Kidney (tissue), 14 donors: ENCODE results near the gene MYRIP. TPM values are rescaled to one million over a fixed set of nuclear protein-coding genes. Genes with fewer than 3 reads are reported as not detected.
"Not testable (repeated sequence)": the region's sequence is repeated elsewhere in the genome, so short reads cannot be mapped to it uniquely, and the experiment has no call there.

ENCODE experiments used
- DNase-seq, 5 donors: peaks; one replicate each; pipeline ENCODE4 v3.0.0-alpha.2; 2013 to 2020
- FAIRE-seq: peaks from 2 replicates; lab custom pipeline; 2012; peaks lifted over from hg19 to GRCh38; lab: Jason Lieb, UNC
- H3K27ac ChIP-seq, 2 donors: one replicate each; pipeline ENCODE4 v1.7.0; 2013; ENCODE audit warnings: low read depth in 2 of 2, low read length in 2 of 2, inconsistent platforms in 1 of 2
- H3K27me3 ChIP-seq: one replicate; pipeline ENCODE4 v1.7.1; 2013; ENCODE audit warnings: low read length, inconsistent platforms; ENCODE audit not compliant: control insufficient read depth, insufficient read depth
- H3K36me3 ChIP-seq, 3 donors: one replicate each; pipeline versions ENCODE4 v1.7.0 to v1.7.1; 2013; ENCODE audit warnings: low read length in 3 of 3, control low read depth in 1 of 3, inconsistent platforms in 1 of 3; ENCODE audit not compliant: insufficient read depth in 3 of 3, control insufficient read depth in 2 of 3
- H3K4me1 ChIP-seq, 3 donors: one replicate each; pipeline versions ENCODE4 v1.7.0 to v1.7.1; 2013; ENCODE audit warnings: low read length in 3 of 3, inconsistent platforms in 1 of 3, low read depth in 1 of 3; ENCODE audit not compliant: control insufficient read depth in 2 of 3, insufficient read depth in 2 of 3
- H3K4me3 ChIP-seq, 3 donors: one replicate each; pipeline versions ENCODE4 v1.7.0 to v1.8.1; 2013; ENCODE audit warnings: low read length in 3 of 3, control low read depth in 1 of 3, inconsistent platforms in 1 of 3
- H3K9ac ChIP-seq, 3 donors: one replicate each; pipeline versions ENCODE4 v1.7.0 to v1.7.1; 2013; ENCODE audit warnings: low read length in 3 of 3, control low read depth in 1 of 3, inconsistent platforms in 1 of 3
- H3K9me3 ChIP-seq, 3 donors: one replicate each; pipeline versions ENCODE4 v1.7.0 to v1.7.1; 2013; ENCODE audit warnings: low read length in 3 of 3, control low read depth in 1 of 3, inconsistent platforms in 1 of 3; ENCODE audit not compliant: control insufficient read depth in 2 of 3, insufficient read depth in 1 of 3
- CTCF ChIP-seq: IDR thresholded peaks from 3 replicates; pipeline ENCODE4 v1.5.1; 2012; ENCODE audit warnings: mild to moderate bottlenecking, moderate library complexity, borderline replicate concordance; ENCODE audit not compliant: insufficient read depth; ENCODE audit errors: extremely low read depth
- intact Hi-C: fragments of 100-400 bp; cut with DNase I; formaldehyde crosslinking; loops from one replicate; pipeline ENCODE4 v1.11.1; 2022
- polyA plus RNA-seq: library from polyadenylated mRNA; stranded (reverse); fragments of 350-450 nt; fragmentation: Illumina TruSeq; extraction: RNeasy Lipid Tissue Mini Kit (QIAGEN cat#74804); gene quantifications from one replicate; pipeline ENCODE4 v1.2.3, GENCODE V29; 2014; ENCODE audit warnings: low read depth, low replicate concordance; ENCODE audit not compliant: insufficient read depth
- total RNA-seq: library from RNA; stranded (reverse); fragmentation: NEBNext Ultra II Directional; extraction: Animal tissue kit (Norgen Biotek cat#: 25700); gene quantifications from one replicate; pipeline ENCODE4 v1.2.1, GENCODE V29; 2021
- donor health status: control.
- donor health status: control.
- donor health status: control.
- donor health status: control.
- donor health status: control.
- donor health status: DM: yes; HTN: yes; CAD: no.
- donor health status: Normal renal cell carcinoma (clear cell type).

MYRIP gene
- total and polyA plus RNA-seq, 2 donors from 2014 or later = 0.92 to 6.6 TPM

DNA sequence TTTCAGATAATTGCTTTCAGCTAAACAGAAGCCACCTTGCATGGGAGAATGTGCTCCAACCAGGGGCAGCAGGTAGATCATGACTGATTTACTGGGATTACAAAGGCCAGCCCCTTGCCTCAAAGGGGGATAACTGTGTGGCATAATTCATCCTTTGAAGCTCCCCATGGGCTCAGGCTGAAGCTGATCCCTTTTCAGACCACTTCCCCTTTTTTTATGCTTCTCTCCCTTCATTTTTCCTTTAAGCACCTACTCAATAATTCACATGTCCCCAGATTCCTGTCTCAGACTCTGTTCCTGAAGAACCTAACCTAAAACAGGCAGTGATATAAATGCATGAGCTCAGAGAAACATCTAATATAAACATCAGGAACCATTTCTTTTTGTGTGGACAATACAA, 8.2 kb upstream of the MYRIP start:
- no peak for FAIRE-seq
- H3K36me3 ChIP-seq = no peaks in the 10 kb centered on the region

DNA sequence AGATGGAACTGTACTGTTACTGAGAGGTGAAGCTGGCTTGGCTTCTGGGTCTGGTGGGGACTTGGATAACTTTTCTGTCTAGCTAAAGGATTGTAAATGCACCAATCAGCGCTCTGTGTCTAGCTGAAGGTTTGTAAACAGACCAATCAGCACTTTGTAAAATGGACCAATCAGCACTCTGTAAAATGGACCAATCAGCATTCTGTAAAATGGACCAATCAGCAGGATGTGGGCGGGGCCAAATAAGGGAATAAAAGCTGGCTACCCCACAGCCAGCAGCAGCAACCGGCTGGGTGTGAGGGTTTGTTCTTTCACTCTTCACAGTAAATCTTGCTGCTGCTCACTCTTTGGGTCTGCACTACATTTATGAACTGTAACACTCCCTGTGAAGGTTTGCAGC, 6.9 kb upstream of the MYRIP start:
- FAIRE-seq, H3K36me3 ChIP-seq, H3K27ac ChIP-seq, DNase-seq, H3K27me3 ChIP-seq, H3K9ac ChIP-seq, H3K9me3 ChIP-seq, H3K4me1 ChIP-seq, intact Hi-C loops, H3K4me3 ChIP-seq: not testable (repeated sequence)

More for the DNA sequence above, 8.2 kb upstream of the MYRIP start:
- Histone ChIP-seq H3K4me3 (no peak overlapping the region), H3K4me1 (no peaks in the 10 kb centered on the region), H3K9me3 (peaks cover 0 to 3% (median 0%) of the 10 kb centered on the region in 3 donors), H3K27me3 (no peaks in the 10 kb centered on the region), H3K9ac (no peak overlapping the region), H3K27ac (no peak overlapping the region)
- TF ChIP-seq CTCF = no peak
- intact Hi-C loops = no loop called here
- DNase-seq = no peak

- Histone ChIP-seq H3K27me3 (no peaks in the 10 kb centered on the region), H3K4me1 (no peaks in the 10 kb centered on the region), H3K36me3 (no peaks in the 10 kb centered on the region), H3K4me3 (no peak overlapping the region), H3K9ac (no peak overlapping the region), H3K9me3 (peaks cover 0 to 3% (median 0%) of the 10 kb centered on the region in 3 donors), H3K27ac (no peak overlapping the region)
- FAIRE-seq (no peak), DNase-seq (no peak)
- no peak for TF ChIP-seq CTCF
- intact Hi-C loops = no loop called here
Measured at GRCh38 chr3:39803956-39804355, 5.5 kb upstream of the MYRIP start.

DNA sequence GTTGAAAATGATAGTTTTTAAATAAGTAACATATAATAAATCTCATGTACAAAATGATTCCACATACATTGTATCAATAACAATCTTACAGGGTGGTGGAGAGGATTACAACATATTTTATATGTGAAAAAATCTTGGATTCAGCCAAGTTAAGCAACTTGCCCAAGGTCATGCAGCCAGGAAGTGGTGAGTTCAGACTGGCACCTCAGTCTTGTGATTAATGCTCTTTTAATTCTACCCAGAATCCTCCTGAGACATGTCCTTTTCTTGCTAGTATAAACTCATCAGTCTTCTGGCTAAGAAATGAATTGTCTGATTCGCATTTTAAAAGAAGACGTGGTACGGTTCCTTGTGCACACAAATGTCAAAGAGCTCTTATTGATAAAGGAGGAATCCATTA, 4.5 kb upstream of the MYRIP start:
- H3K27me3 ChIP-seq = no peaks in the 10 kb centered on the region
- intact Hi-C loops = no loop called here
- H3K27ac ChIP-seq = no peak overlapping the region
- peaks cover 0 to 4% (median 0%) of the 10 kb centered on the region in 3 donors for H3K4me1 ChIP-seq
- H3K4me3 ChIP-seq = no peak overlapping the region
- FAIRE-seq = no peak
- H3K36me3 ChIP-seq = no peaks in the 10 kb centered on the region
- no peak for DNase-seq
- H3K9ac ChIP-seq = no peak overlapping the region
- H3K9me3 ChIP-seq = peaks cover 0 to 3% (median 0%) of the 10 kb centered on the region in 3 donors
- no peak for TF ChIP-seq CTCF
